OCI-LY7 (cell line): ENCODE results near the gene SLC31A2. TPM values are rescaled to one million over a fixed set of nuclear protein-coding genes. Genes with fewer than 3 reads are reported as not detected.

Experiments used
- BruUV-seq: library from RNA; stranded (reverse); fragments of 400-500 nt; replicated peaks from 2 replicates; lab custom pipeline; 2021; lab: Mats Ljungman, UMichigan
- CTCF ChIA-PET: fragments of 300-600 bp; sonication (Branson Sonifier 250); formaldehyde crosslinking; loops from one replicate; lab custom pipeline; 2022; ENCODE audit warnings: antibody characterized with exemption; ENCODE audit not compliant: unreplicated experiment; lab: Charles Lee
- POLR2A ChIA-PET: fragments of 300-600 bp; sonication (Branson Sonifier 250); formaldehyde crosslinking; loops from one replicate; lab custom pipeline; 2022; ENCODE audit warnings: antibody characterized with exemption; lab: Charles Lee
- DNase-seq: peaks from one replicate; pipeline ENCODE4 v3.0.0-alpha.2; 2015; ENCODE audit warnings: low spot score
- H2AFZ ChIP-seq: fragments of 200-600 bp; sonication (generic), shearing (Covaris generic); 2 replicates; pipeline ENCODE4 v1.6.1; 2014; ENCODE audit warnings: mild to moderate bottlenecking, antibody characterized with exemption, low read length, moderate library complexity
- H3K27ac ChIP-seq: fragments of 200-600 bp; sonication (generic); 2 replicates; pipeline ENCODE4 v1.5.1; 2014; ENCODE audit warnings: mixed run types, low read depth, mild to moderate bottlenecking, moderate library complexity, low read length, inconsistent platforms; ENCODE audit not compliant: poor library complexity, severe bottlenecking
- H3K36me3 ChIP-seq: fragments of 200-600 bp; sonication (generic); 2 replicates; pipeline ENCODE4 v1.6.1; 2014; ENCODE audit warnings: mild to moderate bottlenecking, antibody characterized with exemption, low read length, moderate library complexity, mixed read lengths; ENCODE audit not compliant: insufficient read depth
- H3K4me1 ChIP-seq: fragments of 200-600 bp; sonication (generic); 2 replicates; pipeline ENCODE4 v1.5.1; 2014; ENCODE audit warnings: mild to moderate bottlenecking, low read length; ENCODE audit not compliant: insufficient read depth, poor library complexity, severe bottlenecking
- H3K4me2 ChIP-seq: fragments of 200-600 bp; sonication (generic); 2 replicates; pipeline ENCODE4 v1.6.1; 2014; ENCODE audit warnings: mild to moderate bottlenecking, low read length
- H3K4me3 ChIP-seq: fragments of 200-600 bp; sonication (generic); 2 replicates; pipeline ENCODE4 v1.5.1; 2014; ENCODE audit warnings: mild to moderate bottlenecking, low read depth, low read length; ENCODE audit not compliant: poor library complexity, severe bottlenecking
- H3K79me2 ChIP-seq: fragments of 200-600 bp; sonication (generic); 2 replicates; pipeline ENCODE4 v1.6.1; 2016; ENCODE audit warnings: low read depth, mild to moderate bottlenecking, low read length, moderate library complexity, mixed read lengths; ENCODE audit not compliant: insufficient read depth
- H3K9me2 ChIP-seq: fragments of 200-600 bp; sonication (generic); 2 replicates; pipeline ENCODE4 v1.6.1; 2016; ENCODE audit warnings: mild to moderate bottlenecking, low read length, mixed read lengths; ENCODE audit not compliant: insufficient read depth
- H3K9me3 ChIP-seq: fragments of 200-600 bp; sonication (generic); 2 replicates; pipeline ENCODE4 v1.6.1; 2014; ENCODE audit warnings: mild to moderate bottlenecking, mixed run types, low read length, mixed read lengths
- H4K20me1 ChIP-seq: fragments of 200-600 bp; sonication (generic); 2 replicates; pipeline ENCODE4 v1.6.1; 2014; ENCODE audit warnings: mild to moderate bottlenecking, antibody characterized with exemption, low read length, moderate library complexity, mixed read lengths; ENCODE audit not compliant: insufficient read depth
- EZH2phosphoT487 ChIP-seq: fragments of 200-600 bp; sonication (generic); IDR thresholded peaks from 2 replicates; pipeline ENCODE4 v1.6.1; 2018; ENCODE audit warnings: low read depth, borderline replicate concordance, mild to moderate bottlenecking, mixed run types, antibody characterized with exemption, low read length, moderate library complexity, mixed read lengths
- intact Hi-C: fragments of 100-400 bp; cut with micrococcal nuclease; formaldehyde crosslinking; loops from one replicate; pipeline ENCODE4 v1.10.0; 2022; ENCODE audit not compliant: unreplicated experiment
- total RNA-seq, 2 experiments: library from RNA; depleted of rRNA in 1 of 2; stranded (reverse); fragments of >200 nt in 1 of 2; shearing (Covaris generic) in 1 of 2; gene quantifications; 2 replicates each; pipeline ENCODE4 v1.2.3, GENCODE V29; 2014 to 2022
- TF ChIP-seq, protein P1 (sequence below): fragments of 200-600 bp; sonication (generic); conservative IDR thresholded peaks from 2 replicates; pipeline ENCODE4 v1.5.1; 2014; ENCODE audit warnings: mild to moderate bottlenecking, antibody characterized with exemption, low read length, moderate library complexity, mixed read lengths

SLC31A2 gene
- total RNA-seq, 2 experiments from 2014 or later: 1.3 to 2.7 TPM

- no peak for DNase-seq
- no peaks in the 10 kb centered on the region for H3K9me2 ChIP-seq
- no peaks in the 10 kb centered on the region for H3K79me2 ChIP-seq
- CTCF ChIA-PET: no interaction called here
- no peak overlapping the region for H2AFZ ChIP-seq
- TF ChIP-seq, protein P1, sequence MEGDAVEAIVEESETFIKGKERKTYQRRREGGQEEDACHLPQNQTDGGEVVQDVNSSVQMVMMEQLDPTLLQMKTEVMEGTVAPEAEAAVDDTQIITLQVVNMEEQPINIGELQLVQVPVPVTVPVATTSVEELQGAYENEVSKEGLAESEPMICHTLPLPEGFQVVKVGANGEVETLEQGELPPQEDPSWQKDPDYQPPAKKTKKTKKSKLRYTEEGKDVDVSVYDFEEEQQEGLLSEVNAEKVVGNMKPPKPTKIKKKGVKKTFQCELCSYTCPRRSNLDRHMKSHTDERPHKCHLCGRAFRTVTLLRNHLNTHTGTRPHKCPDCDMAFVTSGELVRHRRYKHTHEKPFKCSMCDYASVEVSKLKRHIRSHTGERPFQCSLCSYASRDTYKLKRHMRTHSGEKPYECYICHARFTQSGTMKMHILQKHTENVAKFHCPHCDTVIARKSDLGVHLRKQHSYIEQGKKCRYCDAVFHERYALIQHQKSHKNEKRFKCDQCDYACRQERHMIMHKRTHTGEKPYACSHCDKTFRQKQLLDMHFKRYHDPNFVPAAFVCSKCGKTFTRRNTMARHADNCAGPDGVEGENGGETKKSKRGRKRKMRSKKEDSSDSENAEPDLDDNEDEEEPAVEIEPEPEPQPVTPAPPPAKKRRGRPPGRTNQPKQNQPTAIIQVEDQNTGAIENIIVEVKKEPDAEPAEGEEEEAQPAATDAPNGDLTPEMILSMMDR: no peak
- TF ChIP-seq EZH2phosphoT487: no peak
- H3K4me3 ChIP-seq: no peak overlapping the region
- H3K27ac ChIP-seq: no peak overlapping the region
- no TSS peak for BruUV-seq
- H3K36me3 ChIP-seq: no peaks in the 10 kb centered on the region
- no peaks in the 10 kb centered on the region for H3K4me1 ChIP-seq
- H3K9me3 ChIP-seq: no peaks in the 10 kb centered on the region
- POLR2A ChIA-PET: interaction anchor here (0.7 kb wide), 1 partner anchor 1372 kb away, joined by 3 read pairs; no protein-coding TSS in a partner anchor
- H4K20me1 ChIP-seq: no peaks in the 10 kb centered on the region
- no peak overlapping the region for H3K4me2 ChIP-seq
- intact Hi-C loops: no loop called here
These were observed 13.3 kb upstream of the SLC31A2 start for GRCh38 chr9:113137196-113138168.

DNA sequence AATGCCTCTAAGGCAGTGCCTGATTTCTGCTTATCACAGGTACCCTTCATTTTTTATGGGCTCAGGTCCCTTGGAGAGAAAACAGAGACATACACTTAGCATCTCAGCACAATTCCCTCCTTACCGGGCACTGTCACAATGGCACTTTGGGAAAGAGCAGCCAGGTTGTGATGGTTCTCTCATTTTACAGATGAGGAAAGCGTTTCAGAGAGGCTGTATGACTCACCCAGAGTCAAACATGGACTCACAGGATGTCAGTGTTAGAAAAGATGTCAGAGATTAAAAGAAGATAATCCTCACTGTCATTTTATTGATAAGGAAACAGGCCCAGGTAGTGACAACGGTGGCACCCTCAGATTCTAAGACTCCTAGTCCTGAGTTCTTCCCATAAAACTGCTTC, 12.0 kb upstream of the SLC31A2 start:
- H3K9me3 ChIP-seq: no peaks in the 10 kb centered on the region
- no peaks in the 10 kb centered on the region for H3K9me2 ChIP-seq
- intact Hi-C loops: no loop called here
- no peak for TF ChIP-seq EZH2phosphoT487
- TF ChIP-seq, protein P1: no peak
- H3K79me2 ChIP-seq: no peaks in the 10 kb centered on the region
- H2AFZ ChIP-seq: no peak overlapping the region
- no peak overlapping the region for H3K4me2 ChIP-seq
- H3K27ac ChIP-seq: no peak overlapping the region
- no peak overlapping the region for H3K4me3 ChIP-seq
- H3K36me3 ChIP-seq: no peaks in the 10 kb centered on the region
- no peak for DNase-seq
- no TSS peak for BruUV-seq
- no peaks in the 10 kb centered on the region for H3K4me1 ChIP-seq
- no peaks in the 10 kb centered on the region for H4K20me1 ChIP-seq
- ChIA-PET POLR2A (no interaction called here), CTCF (no interaction called here)
